ENCODE data around the gene GNB1L. TPM values are rescaled to one million over a fixed set of nuclear protein-coding genes. Genes with fewer than 3 reads are reported as not detected.
A peak's percentile ranks its signal among the peaks of the same experiment; 100 is the strongest.

GNB1L gene
- total RNA-seq, 1 experiment from 2014 or later = 7.6 TPM

DNA sequence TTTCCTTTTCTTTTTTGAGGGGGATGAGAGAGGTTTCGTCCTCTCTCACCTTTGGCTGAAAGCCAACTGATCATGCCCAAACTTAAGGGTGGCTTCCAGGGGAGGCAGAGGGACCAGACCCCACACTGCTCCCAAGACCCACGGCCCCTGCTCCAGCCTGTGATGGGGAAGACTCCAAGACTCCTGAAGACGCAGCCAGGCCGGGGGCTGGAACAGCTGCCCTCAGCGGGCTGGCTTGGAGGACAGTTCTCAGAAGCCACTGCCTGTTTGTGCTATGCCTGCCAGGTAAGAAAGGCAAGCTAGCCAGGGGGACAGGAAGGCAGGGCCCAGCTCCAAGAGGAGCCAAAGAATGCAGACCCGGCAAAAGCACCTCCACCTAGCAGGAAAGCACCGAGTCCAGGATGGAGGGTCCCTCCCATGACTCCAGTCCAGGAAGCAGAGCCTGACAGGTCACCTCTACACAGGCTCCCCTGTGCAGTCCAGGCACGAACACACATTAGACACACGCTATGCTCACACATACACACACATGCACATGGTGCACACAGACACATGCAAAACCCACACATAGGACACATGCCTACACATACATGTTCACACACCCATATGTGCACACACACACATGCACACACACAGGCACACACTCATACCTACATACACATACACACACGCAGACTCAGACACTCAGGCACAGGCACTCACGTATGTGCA, 31.3 kb downstream of the GNB1L start:
- no peak for DNase-seq (ENCODE audit: low read depth)

DNA sequence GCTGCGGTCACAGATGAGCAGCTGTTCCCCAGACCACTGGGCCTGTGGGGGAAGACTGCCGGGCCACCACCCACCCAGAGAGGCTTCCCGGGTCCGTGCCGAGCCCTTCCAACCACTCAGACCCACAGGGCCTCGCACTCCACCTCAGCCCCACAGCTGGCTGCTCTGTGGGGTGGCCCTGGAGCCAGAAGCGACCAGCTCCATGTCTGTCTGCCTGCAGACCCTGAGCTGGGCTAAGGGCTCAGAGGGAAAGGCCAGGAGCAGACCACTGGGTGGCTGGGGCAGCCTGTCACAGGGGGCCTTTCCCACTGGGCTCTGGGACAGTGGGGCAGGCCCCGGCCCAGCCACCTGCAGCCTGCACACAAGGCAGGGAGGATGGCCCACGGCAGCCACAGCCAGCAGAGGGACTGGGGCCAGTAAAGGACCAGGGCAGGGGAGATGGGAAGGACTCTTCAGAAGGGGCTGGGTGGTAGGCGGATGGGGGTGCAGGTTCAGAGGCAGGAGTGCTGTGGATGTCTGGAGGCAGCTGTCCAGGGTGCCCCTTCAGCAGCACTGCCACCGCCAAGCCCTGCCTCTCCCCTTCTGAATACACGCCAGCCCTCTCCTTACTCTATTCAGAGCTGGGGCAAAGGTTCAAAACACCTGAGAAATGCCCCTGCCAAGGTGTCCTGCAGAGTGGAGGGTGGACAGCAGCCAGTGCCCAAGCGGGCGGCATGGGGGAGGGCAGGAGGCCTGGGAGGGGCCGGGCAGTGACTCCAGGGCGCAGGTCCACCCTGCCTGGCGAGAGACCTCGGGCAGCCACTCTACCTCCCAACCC, 32.2 kb downstream of the GNB1L start:
- DNase-seq (ENCODE audit: low read depth) = no peak

DNA sequence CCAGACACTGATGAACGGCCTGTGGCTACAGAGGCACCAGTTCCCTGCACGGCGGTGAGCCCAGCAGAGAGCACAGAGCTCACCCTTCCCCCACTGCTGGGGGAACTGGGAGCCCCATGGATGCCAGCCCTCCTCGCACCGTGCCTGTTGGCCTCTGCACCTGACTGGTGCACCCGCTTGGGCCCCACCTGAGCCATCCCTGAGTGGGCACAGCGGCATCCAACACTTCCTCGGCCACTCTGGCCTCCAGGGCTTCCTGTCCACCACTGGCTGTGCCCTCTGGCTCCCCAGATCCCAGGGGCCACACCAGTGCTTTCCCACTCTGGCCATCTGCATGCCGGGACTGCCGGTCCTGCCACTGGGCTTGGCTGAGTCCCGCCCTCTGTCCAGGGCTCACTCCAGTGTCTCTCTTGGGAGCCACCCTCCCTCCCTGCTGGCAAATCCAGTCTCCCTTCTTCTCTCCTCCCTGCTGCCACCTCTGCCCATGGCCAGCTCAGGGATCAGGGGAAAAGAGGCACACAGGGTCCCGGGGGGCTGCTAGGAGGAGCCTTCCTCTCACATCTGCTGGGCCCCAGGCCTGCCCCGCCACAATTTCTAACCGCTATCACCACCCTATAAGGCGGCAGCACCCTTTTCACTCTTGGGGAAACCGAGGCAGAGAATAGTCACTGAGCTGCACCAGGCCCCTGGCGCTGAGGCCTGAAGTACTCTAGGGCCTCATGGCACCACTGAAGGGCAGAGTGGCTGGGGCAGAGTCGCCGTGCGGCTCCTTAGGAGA, 33.0 kb downstream of the GNB1L start:
- no peak for DNase-seq (ENCODE audit: low read depth)

DNA sequence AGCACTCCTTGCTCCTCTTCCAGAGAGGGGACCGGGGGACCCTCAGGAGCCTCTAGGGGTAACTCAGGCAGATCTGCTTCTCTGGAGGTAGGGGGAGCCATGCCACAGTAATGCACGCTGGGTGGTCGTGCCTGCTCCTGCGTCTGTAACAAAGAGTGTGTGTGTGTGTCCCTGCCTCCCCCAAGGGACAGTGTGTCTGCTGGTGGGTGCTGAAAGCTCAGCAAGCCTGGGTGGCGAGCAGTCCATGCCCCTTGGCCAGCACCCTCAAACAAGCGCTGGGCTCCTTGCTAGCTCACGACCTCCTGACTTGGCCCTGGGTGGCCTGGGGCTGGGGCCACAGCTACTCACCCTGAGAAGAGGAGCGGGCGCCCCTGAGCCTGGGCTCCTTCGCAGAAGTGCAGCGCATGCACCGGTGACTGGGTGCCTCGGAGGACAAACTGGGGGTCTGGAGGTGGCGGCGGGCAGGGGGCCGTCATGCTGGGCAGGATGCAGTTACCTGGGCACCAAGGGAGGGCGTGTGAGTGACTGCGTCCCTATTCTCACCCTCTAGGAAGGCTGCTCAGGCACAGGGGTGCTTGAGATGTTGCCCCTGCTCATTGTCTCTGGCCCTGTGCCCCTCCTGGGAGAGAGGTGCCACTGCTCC, 33.7 kb downstream of the GNB1L start:
- no peak for DNase-seq (ENCODE audit: low read depth)

DNA sequence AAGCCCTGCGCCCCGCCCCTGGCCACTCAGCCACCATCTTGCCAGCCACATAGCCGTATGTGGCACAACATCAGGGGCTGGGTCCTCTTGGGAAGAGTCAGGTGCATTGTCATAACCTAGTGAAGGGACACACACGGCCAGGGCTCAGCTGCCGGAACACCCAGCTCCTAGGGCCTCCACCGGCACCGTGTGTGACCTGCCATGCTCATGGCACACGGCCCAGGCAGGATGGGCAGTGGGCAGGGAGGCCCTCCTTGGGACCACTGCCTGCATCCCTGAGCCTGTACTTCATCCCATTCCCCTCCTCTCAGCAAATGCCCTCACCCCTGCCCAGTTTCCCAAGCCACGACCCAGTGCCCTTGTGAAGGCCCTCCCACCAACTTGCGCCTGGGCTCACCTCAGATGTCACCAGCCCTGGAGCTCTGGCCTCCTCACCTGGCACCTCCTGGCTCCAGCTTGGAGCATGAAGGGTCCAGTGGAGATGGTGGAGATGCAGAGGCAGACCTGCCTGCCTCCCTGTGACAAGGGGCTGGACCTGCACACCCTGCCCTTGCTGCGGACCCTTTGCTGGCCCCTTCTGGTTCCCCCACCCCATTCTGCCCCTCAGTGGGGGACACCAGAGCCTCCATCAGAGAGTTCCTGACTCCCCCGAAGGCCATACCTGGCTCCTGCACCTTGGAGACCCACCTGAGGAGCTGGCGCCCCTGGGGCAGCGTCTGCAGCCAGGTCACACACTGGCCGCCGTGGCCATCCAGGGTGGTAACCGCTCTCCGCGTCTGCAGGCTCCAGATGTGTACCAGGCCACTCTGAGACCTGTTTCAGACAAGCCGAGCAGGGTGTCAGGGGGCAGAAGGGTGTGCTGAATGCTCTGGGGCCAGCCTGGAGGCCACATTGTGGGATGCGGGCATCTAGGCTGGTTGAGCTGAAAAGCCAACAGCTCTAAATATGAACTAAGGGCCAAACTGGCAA, 34.5 kb downstream of the GNB1L start:
- DNase-seq (ENCODE audit: low read depth) = no peak

DNA sequence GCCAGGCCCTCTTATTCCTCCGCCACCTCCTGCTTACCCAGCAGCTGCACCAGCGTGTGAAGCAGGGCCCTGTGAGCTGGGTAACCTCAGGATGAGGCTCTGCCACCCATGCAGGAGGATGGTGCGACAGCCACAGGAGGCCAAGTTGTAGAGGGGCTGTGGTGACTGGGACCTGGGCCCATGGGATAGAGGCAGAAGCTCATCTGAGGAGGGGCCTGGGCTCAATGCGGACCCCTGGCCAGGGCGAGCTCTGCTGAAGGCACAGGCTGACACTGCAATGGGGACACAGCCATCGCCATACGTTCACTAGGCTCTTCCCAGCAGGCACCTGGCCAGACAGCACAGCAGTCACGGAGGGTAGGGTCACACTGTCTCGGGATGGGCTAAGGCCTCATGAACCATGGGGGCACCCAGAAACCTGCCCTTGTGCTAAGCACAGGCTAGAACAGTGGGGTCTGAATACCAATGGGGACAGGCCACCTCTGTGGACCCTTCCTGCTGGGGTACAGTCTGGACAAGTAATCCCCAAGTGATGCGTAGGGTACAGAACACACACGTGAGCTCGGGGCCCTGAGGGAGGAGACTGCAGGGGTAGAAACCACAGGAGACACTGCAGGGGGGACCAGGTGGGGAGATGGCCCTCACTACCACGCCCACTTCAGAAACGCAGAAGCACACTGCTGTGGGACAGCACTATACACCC, 35.3 kb downstream of the GNB1L start:
- DNase-seq (ENCODE audit: low read depth) = no peak

DNA sequence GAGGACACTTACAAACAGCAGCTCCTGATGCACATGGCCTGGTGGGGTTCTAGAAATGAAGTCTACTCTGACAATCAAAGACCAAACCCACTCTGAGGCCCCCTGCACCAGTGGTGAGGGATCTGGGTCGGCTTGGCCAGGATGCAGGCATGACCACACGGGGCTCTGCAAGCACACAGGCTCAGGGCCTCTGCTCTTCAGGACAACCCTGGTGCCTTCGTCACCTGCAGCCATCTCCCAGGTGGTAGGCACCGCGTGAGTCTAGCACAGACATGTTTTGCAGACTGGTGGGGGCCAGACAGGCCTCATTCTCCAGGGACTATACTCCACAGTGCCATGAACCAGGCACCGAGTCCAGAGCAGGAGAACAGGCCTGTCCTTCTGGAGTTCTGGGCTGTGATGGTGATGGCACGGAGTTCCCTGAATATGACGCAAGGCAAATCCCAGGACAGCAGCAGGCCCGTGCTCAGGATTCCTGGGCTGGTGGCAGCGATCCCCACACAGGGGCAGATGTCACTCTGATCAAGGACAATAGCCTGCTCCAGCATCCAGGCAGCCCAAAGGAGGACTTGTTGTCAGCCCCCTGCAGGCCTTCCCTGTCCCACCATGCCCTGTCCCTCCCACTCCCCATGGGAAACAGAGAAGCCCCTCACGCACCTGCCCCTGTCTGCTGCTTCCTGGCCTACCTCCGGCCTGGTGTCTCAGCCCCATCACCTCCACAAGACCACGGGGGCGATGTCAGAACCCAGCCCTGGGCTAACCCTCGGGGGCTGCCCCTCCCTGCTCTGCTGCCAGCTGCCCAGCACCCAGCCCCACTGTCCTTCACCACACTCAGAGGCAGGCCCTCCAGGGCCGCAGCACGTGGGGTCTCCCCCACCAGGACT, 36.1 kb downstream of the GNB1L start:
- no peak for DNase-seq (ENCODE audit: low read depth)

DNA sequence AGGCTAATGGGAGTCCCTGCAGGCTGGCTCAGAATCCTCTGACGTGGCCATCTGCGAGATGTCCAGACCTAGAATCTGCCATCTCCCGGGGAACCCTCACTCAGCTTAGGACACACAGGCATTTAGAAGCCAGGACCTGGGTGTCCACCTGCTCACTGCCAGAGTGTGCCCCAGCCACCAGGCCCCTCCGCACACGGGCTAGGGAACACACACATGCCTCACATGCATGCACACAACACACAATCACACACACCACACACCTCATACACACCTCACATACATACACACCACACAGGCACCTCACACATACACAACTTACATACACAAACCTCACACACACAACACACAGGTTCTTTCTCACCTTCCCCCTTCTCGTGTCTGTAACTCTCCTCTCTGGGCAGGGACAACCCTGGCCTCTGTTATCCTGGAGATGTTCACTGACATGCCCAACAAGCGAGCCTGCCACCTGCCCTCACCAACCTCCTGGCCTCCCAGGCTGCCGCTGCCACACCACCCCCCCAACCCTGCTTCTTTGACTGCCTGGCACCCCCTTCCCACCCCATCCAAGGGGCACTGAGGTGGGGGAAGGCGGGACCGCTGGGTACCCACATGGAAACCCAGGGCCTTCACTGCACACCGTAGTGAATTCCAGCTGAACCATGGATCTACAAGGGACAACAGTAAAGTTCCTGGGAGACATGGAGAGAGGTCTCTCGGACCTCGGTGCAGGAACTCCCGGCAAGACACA, 38.1 kb downstream of the GNB1L start:
- no peak for DNase-seq (ENCODE audit: low read depth)

DNA sequence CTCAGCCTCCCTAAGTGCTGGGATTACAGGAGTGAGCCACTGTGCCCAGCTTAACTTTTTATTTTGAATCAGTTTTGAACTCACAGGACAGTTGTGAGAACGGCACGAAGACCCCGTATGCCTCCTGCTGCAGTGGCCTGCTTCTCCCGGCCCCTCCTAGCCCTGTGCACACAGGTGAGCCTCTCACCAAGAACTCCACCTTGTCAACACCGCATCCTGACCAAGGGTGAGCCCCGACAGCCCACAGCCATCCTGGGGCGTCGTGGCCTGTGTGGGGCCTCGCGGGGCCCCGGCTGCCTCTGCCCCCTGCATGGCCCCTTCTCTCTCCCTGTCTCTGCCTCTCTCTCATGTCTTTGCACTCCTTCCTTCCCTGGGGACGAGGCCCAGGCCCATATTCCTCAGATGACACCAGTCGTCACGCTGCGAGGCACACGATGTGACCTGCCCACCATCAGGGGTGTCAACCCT, 38.8 kb downstream of the GNB1L start:
- DNase-seq (ENCODE audit: low read depth) = no peak

DNA sequence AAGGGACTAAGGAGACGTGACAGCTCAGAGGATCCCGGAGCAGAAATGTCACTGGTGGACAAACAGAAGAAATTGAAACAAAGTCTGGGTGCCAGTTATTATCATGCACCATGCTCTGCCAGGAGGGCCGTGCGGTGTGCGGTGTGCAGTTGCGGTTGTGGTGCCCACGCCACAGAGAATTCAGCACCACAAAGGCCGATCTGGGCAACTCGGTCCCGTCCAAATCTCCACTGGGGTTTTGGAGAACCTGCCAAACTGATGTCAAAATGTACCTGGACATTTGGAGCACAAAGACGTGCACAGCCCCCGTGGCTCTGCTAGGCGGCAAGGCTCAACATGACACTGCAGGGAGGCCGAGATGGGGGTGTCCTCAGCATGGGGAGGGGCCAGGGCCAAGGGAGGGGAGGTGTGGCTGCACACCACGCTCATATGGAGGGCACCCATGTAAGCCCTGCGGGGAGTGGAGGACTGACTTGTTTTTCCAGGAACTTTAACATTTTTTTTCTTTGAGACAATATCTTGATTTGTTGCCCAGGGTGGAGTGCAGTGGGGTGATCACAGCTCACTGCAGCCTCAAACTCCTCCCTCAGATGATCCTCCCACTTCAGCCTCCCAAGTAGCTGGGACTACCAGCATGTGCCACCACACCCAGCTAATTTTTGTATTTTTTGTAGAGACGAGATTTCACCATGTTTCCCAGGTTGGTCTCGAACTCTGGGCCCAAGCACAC, 39.4 kb downstream of the GNB1L start:
- DNase-seq (ENCODE audit: low read depth) = no peak

DNA sequence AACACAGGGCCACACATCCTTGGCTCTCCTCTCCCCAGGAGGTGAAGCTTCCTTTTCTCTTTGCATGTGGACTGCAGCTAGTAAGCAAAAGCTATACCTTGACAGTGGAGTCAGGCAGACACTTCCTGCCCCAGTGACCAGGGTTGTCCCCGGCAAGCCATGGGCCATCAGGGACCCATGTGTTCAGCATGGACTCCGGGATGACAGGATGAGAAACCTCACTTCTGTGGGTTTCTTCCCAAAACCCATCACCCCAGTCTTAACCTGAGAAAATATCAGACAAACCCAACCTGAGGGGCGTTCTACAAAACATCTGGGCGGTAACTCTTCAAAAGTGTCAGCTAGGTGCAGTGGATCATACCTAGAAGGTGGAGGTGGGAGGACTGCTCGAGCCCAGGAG, 40.2 kb downstream of the GNB1L start:
- DNase-seq (ENCODE audit: low read depth) = no peak

DNA sequence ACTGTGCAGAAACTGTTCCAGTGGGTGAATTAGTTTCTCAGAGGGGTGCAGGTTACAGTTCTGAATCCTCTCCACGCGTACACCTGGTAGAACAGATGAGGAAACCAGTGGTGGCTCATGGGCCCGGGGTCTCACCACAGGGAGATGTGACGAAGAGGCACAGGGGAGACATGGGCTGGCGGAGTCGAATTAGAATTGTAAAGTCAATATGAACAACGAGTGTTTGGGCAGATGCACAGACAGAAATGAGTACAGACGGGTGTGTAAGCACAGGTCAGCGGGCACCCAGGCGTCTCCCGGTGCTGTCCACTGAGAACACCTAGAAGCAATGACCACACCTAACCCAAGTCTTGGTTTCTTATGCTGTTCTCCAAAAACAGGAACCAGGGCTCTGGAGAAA, 41.8 kb downstream of the GNB1L start:
- DNase-seq (ENCODE audit: low read depth) = no peak

DNA sequence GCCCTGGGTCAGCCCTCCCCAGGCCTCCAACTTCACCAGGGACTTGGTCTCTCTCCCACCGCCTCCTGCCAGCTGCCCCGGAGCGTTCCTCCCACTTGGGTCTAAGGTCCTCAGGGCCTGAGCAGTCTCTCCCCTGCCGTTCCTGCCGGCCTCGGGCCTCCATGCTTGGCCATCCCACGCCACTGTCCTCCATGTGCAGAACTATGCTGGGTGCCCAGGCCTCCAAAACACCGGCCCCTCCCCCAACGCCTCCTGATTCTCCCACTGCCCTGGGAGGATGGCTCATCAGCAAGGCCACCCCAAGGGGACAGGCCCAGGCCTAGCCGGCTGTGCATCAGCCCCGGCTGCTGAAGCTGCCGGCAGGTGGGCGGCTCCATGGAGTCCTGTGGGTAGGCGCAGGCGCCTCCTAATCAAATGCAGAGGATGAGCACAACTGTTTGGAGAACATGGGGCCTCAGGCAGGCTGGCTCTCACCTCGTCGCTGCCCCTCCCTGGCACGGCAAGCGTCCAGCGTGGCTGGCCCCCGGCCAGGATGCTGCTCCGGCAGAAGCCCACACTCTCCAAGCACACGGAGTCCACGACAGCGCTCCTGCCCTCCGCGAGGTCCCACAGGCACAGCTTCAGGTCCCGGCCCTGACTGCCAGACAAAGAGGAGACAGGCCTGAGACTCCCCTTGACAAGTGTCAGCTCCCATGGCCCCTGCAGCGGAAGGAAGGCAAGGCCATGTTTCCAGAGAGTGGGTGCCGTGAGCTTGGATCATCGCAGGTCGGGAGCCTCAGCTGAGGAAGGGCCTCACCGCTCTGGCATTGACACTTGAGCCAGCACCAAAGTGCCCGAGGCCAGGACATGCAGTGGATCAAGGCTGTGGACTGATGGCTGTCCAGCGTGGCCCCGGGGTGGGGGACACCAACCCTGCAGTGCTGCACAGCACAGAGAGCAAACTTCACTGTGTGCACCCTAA, 42.6 kb downstream of the GNB1L start:
- no peak for DNase-seq (ENCODE audit: low read depth)

DNA sequence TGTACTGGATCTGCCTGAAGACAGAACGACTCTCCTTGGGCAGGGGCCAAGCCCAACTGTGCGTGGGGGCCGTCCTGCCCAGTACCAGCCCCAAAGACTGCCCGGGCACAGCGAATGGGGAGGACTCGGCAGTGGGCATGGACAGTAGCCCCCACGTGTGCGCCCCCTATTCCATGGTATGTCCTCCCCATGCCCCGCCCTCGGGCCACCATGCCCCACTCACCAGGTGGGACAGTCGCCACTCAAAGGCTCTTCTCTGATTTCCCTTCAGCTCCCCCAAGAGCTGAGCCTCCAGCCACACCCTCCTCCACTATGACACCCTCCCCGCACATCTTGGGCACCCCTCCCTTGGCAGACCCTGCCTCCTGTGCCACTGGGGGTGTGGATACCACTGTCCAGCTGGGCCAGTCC, 43.5 kb downstream of the GNB1L start:
- no peak for DNase-seq (ENCODE audit: low read depth)

DNA sequence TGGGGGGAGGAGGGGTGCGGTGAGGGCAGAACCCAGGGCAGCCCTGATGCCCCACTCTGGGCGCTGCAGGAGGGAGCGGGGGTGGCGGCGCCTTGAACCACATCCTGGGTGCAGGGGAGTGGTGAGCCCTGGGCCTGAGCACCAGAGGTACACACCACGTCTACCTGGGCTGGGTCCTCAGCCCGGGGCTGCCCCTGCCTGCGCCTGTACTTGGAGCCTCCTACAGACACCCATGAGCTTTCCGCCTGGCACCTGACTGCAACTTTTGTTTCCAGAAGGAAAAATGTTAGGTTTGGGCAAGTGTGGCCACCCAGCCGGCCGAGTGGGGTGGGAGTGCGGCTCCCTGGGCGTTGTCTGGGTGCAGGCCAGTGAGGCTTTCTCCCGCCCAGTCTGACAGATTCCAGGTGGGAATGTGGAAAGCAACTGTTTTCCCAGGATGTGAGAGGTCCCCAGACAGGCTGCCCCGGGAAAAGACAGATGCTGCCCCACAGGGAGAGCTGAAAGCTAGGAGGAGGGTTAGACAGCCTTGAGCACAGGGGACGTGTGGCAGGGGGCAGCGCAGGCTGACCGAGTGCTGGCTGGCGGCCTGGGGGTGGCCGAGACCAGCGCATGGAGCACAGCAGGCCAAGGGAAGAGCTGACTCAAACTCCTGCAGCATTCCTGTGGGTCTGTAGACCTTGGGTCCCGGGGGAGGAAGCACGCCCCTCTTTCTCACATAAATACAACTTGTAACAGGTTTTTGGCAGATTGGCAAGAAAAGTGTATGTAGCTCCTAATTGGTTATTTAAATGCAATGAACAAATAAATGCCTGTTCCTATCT, 44.1 kb downstream of the GNB1L start:
- DNase-seq (ENCODE audit: low read depth) = peak; percentile 70

DNA sequence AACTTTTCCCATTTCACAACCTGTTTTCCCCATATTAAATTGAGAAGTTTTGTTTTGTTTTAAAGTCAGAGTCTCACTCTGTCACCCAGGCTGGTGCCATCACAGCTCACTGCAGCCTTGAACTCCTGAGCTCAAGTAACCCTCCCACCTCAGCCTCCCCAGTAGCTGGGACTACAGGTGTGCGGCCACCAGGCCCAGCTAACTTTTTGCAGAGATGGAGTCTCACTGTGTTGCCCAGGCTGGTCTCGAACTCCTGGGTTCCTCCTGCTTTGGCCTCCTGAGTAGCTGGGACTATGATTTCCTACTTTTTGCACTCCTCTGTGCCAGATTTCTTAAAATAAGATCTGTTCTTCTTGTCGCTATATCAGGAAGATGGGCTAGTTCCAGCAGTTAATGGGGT, 44.9 kb downstream of the GNB1L start:
- DNase-seq (ENCODE audit: low read depth) = no peak

Measured in M059J (cell line).